ENCODE measurements around the gene NKPD1.
A peak's percentile ranks its signal among the peaks of the same experiment; 100 is the strongest.

The NKPD1 gene

DNA sequence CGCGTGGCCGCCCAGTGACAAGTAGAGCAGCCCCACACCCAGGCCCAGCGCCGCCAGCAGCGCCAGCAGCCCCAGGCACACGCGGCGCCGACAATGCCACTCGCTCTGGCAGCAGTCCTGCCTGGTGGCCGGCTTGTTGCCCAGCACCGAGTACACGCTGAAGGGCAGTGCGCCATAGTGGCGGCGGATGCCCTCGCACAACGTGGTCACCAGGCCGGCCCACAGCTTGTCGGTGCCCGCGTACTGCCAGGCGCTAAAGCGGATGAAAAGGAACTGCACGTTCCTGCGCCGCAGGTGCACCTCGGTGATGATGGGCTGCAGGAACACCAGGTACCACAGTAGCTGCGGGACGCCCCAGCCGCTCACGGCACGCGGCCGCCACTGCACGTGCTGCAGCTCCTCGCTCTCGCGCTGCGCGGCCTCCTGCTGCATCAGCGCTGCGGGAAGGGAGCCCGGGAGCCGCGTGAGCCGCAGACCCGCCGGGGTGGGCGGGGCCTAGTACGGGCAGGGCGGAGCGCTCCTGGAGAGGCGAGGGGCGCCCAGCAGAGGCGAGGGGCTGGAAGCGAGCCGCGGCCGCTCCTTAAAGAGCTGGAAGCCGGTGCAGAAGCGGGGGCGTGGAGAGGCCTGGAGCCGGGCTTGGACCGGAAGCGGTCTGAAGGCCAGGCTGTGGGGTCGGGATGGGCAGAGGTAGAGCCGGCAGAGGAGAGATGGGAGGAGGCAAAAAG, 7.3 kb downstream of the NKPD1 start:
- peak in 1 of 2 donors; percentile 26 for DNase-seq (ENCODE audit: low read depth in 2 of 2)

DNA sequence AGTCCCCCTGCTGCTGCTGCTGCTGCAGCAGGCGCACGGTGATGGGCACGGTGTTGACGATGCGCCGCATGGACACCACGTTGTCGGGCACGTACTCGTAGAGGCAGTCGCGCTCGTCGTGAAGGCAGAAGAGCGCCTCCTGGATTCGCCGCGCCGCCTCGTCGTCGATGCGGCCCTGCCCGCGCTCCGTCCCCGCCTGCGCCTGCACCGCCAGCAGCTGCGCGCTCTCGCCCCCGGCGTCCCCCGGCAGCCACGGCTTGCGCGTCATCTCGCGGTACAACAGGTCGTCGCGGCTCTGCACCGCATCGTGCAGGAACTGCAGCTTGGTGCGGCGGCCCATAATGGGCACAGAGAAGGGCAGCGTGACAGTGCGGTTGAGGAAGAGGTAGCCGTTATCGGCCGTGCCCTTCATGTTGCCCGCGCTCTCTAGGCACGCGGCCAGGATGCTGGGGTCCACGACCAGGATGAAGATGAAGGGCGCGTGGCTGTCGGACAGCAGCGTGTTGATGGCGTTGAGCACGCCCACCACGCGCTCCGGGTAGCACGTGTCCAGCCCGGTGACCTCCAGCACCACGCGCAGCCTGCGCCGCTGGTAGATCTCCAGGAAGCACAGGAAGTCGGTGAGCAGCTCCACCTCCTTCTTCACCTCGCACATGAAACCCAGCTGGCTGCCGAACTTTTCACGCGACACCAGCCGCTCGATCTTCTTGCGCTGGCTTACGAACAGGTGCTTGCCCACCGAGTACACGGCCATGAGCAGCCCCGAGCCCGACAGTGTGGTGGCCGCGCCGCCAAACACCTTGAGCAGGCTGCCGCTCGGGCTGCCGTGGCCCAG, 8.1 kb downstream of the NKPD1 start:
- DNase-seq (ENCODE audit: low read depth in 2 of 2): peak in 1 of 2 donors; percentile 37

DNA sequence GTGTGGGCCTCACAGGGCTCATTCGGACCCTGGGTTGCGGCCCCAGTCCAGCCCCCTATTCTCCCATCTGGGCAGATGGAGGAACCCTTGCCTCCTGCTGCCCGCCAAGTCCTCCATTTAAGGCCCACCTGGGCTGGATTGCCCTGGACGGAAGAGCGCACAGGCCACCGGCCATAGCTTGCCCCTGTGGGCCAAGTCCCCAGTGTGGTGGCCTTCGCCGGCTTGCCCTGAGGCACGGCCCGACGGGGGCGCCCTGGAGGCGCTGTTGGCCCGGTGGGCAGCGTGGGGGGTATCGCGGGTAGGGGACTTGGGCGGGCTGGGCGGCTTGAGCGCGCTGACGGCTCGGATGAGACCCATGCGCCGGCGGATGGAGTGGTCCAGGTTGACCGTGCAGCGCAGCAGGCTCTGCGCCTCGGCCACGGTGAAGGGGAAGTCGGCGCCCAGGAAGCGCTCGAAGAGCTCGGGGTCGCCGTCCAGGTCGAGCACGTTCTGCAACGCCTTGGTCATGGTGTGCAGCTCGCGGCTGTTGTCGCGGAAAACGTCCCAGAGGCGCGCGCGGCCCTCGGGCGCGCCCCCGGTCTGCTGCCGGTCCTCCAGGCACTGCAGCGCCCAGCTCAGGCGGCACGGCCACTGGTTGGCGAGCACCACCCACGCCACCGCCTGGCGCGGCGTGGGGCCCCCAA, 8.8 kb downstream of the NKPD1 start:
- no peak for DNase-seq (ENCODE audit: low read depth in 2 of 2)

DNA sequence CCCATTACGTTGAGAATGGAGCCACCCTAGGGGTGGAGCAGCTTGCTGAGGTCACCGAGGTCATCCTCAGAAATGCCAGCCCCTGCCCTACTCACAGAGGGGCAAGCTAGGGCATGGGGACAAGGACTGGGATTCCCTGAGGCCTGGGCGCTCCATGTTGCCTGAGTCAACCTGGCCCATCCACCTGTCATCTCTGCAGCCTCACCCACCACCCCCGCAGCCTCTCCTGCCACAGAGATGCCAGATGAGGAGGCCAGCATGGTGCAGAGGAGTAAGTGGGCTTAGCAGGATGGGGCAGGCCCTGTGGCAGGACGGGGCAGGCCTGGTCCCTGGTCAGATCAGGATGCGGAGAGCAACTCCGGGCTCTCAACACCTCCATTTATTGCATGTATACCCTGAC, 9.5 kb downstream of the NKPD1 start:
- DNase-seq (ENCODE audit: low read depth in 2 of 2): no peak

DNA sequence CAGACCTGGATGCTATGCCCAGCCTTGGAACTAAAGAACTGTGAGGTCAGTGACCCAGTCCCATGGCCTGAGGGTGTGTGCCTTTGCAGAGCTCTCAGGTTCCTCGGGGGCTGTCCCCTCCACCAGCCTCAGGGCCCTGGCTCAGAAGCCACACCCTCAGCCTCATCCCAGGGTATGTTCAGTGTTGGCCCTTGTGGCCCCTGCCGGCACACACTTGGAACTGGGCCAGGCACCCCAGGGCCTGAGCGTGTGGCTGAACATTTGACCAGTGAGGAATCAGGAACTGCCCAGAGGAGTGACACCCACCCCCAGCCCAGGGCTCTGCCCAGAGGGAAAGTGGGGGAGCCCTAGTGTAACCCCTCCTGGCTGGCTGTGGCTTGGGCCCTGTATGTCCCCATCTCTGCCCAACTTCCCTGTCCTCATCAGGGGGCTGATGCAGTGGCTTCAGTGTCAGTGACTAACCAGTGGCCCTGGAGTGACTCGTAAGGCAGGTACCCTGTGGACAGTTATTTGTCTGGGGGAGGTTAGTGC, 10.0 kb downstream of the NKPD1 start:
- DNase-seq (ENCODE audit: low read depth in 2 of 2): no peak

DNA sequence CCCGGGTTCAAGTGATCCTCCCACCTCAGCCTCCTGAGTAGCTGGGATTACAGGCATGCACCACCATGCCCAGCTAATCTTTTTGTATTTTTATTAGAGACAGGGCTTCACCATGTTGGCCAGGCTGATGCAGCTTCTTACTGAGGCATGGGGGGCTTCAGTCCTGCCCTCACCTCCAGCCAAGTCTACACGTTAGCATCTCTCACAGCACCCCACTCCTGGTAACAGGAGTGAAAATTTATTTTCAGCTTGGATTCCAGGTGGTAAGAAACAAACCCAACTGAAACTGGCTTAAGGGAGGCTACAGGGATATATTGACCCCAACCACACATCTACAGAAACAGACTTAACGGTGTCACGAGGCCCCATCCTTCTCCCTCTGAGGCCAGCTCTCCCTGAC, 10.6 kb downstream of the NKPD1 start:
- DNase-seq (ENCODE audit: low read depth in 2 of 2): no peak

DNA sequence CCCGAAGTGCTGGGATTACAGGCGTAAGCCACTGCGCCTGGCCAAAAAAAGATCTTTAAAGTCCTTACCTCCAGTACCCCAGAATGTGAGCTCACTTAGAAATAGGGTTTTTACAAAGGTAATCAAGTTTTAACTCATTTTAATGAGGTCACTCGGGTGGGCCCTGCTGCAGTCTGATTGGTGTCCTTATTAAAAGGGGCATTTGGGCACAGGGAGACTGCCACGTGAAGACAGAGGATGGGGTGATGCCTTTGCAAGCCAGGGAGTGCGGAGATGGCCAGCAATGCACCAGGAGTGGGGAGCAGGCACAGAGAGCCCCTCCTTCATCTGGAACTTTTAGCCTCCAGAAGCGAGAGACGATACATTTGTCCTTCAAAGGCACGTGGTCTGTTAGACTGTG, 11.7 kb downstream of the NKPD1 start:
- DNase-seq (ENCODE audit: low read depth in 2 of 2): no peak

DNA sequence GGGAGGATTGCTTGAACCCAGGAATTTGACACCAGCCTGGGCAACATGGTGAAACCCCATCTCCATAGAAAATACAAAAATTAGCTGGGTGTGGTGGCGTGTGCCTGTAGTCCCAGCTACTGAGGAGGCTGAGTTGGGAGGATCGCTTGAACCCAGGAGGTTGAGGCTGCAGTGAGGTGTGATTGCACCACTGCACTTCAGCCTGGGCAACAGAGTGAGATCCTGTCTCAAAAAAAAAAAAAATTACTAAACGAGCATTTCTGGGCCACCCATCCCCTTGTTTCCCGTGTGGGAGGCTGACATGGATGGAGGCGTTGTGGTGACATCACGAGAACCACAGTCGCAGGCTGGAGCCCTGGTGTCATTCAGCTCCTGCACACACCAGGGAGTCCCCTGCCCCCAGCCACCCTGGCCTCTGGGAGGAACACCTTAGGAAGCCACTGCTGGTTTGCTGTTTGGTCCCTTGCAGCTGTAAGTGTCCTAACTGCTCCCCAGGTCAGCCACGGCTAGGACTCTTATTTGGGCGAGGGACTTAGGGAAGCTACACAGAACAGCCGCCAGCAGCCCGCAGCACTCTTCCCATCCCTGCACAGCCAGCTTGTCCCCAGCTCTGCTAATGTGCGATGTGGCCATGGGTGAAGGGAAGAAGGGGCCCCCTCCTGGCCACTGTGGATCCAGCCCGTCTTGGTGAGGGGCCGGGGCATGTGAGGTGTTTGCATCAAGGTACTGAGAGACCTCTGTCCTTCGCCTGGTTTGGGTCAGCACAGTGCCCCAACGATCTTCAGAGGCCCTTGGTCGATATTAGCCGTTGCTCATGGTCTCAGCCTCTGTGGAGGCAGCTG, 12.7 kb downstream of the NKPD1 start:
- DNase-seq (ENCODE audit: low read depth in 2 of 2): no peak

DNA sequence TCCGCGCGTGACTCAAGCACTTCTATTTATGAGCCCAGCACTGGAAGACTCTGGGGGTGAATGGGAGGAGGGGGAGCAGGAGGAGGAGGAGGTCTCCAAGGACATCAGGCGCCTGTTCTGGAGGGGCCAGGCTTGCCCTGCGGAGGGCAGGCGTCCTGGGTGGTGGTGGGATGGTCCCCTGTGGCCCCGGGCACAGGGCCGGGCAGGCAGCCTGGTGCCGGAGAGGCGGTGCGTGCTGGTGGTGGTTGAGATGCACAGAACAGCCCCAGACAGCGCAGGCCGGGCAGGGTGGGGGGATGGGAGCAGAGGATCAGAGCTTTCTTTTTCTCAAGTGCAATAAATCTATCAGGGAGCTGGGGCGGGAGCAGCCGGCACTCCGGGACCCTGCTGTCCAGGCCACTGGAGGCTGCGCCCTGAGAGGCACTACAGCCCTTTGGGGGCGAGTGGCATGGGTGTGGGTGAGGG, 14.0 kb downstream of the NKPD1 start:
- DNase-seq (ENCODE audit: low read depth in 2 of 2): no peak

DNA sequence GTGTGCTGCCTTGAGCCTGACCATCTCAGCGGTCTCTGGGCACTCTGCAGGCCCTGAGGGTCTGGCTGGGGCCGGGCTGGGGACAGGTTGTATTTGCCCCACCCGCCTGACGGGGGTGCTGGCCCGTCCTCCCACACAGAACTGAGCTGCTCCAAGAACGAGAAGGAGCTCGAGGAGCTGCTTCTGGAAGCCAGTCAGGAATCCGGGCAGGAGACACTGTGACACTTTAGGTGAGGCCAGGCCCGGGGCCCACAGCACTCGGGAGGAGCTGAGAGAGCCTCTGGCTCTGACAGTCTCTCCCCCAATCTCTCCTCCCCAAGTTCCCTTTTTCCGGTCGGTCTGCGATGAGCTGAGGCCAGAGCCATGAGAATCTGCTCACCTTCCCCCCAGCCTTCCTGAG, 14.5 kb downstream of the NKPD1 start:
- no peak for DNase-seq (ENCODE audit: low read depth in 2 of 2)

DNA sequence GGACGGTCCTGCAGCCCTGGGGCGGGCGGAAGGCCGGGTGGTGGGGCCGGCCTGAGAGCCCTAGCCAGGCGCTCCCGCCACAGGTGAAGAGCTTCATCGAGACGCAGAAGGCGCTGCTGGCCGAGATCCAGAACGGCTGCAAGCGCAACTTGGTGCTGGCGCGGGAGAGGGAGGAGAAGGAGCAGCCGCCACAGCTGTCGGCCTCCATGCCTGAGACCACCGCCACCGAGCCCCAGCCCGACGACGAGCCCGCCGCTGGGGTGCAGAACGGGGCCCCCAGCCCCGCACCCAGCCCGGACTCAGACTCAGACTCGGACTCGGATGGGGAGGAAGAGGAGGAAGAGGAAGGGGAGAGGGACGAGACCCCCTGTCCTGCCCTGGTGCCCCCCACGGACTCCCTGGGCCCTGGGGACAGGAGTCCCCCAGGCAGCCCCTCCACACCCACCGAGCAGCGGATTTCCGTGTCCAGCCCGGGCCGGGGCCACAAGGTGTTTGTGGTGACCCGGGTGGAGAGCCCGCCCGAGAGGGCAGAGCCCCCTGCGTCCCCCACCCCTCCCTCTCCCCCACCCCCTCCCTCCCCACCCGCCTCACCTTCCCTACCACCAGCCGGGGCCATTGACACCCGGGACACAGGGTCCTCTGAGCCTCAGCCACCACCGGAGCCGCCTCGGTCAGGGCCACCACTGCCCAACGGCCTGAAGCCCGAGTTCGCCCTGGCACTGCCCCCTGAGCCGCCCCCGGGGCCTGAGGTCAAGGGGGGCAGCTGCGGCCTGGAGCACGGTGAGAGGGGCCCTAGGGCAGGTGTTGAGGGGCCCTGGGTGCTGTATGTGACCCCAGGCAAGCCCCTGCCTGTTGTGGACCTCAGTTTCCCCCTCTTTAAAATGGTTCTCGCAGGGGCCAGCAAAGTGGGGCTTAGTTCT, 15.3 kb downstream of the NKPD1 start:
- DNase-seq (ENCODE audit: low read depth in 2 of 2): no peak

DNA sequence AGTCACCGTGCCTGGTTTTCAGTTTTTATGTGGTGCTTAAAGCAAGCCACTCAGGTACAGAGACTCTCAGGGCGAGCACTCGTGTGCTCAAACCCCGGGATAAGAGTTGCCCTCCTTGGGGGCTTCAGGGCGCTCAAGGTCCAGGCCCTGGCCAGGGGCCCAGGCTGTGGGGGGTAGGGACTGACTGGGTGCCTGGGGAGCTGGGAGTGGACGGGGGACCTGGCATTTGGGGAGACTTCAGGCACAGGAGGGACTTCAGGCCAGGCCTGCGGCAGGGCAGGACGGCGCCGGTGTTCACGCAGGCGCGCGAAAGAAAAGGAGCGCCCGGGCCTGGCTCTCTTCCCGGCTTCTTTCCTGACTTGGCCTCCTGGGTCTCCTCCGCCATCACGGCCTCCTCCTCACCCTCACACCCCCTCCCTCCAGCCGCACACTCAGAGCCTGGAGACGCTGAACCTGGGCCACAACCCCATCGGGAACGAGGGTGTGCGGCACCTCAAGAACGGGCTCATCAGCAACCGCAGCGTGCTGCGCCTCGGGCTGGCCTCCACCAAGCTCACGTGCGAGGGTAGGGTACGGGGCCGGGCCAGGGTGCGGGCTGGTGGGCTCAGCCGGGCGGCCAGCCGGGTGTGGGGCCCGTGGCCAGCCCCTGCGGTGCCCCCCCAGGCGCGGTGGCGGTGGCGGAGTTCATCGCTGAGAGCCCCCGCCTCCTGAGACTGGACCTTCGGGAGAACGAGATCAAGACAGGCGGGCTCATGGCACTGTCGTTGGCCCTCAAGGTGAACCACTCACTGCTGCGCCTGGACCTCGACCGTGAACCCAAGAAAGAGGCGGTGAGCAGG, 16.1 kb downstream of the NKPD1 start:
- DNase-seq (ENCODE audit: low read depth in 2 of 2): no peak

DNA sequence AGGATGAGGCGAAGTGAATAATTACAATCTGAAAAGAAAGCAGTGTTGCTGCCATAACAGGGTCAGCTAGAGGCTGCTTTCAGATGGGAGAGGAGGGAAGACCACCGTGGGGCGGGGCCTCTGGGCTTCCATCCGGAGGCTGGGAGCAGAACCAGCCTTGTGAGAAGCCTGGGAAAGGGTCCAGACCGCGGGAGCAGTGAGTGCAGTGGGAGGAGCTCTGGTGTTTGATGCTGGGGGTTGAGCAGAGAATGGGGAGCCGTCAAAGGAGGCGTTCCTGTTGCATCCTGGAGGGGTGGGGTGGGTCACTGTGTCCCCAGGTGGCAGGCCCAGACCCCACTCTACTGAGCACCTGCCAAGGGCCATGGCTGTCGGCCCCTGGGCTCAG, 18.1 kb downstream of the NKPD1 start:
- DNase-seq (ENCODE audit: low read depth in 2 of 2): no peak

DNA sequence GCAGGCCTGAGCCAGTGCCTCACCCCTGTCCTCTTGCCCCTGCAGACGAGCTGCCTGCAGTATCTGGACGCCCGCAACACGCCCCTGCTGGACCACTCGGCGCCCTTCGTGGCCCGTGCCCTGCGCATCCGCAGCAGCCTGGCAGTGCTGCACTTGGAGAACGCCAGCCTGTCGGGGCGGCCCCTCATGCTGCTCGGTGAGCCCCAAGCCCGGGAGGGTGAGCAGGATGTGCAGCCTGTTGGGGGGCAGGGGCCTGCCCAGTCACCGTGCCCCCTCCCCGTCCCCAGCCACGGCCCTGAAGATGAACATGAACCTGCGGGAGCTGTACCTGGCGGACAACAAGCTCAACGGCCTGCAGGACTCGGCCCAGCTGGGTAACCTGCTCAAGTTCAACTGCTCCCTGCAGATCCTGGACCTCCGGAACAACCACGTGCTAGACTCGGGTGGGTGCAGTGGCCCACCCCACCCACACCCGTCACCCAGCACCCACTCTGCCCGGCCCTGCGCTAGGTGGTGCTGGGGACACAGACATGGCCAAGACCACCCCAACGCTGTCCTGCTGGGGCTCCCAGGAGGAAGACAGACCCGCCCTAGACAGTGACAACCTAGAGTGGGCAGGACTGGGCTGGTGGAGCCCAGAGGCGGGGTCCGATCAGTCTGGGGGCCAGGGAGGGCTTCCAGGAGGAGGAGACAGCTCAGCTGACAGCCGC, 18.6 kb downstream of the NKPD1 start:
- DNase-seq (ENCODE audit: low read depth in 2 of 2): no peak

DNA sequence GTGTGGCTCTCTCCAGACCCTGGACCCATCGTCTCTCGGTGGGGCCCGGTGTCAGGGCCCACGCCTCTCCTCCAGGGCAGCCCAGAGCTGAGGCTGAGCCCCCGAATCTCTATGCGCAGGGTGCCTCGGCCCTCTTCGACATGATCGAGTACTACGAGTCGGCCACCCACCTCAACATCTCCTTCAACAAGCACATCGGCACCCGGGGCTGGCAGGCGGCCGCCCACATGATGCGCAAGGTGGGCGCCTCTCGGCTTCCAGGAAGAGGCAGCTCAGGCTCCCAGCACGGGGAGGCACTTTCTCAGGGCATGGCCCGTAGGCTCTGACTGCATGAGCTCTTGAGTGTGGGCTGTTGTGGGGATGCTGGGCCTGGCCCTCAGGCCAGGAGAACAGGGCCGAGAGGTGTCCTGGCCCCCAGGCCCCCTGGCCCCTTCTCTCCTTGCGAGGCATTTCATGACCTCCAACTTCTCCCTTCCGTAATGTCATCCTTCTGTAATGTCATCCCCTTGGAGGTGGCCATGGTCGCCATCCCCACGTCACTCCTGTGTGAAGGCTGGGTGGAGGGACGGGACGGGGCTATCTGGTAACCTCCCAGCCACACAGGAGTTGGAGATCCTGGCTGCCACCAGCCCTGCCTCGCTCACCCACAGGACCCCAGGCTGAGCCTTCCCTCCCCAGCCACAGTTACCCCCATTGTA, 19.4 kb downstream of the NKPD1 start:
- DNase-seq (ENCODE audit: low read depth in 2 of 2): no peak

DNA sequence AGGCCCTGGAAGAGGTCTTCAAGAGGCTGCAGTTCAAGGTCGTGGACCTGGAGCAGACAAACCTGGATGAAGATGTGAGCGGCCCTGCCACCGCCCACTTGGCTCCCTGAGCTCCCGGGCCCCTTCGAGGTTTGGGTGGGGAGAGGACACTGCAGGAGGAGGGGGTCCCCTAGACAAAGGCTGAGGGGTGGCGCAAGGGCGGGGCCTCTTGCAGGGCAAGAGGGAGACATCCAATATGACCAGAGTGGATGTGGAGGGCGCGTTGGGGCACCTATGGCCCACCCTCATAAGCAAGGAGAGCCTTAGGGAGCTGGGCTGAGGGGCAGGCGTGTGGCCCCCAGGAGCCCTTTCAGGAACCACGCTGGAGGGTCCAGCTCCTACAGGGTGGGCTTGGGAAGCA, 20.2 kb downstream of the NKPD1 start:
- DNase-seq (ENCODE audit: low read depth in 2 of 2): no peak

DNA sequence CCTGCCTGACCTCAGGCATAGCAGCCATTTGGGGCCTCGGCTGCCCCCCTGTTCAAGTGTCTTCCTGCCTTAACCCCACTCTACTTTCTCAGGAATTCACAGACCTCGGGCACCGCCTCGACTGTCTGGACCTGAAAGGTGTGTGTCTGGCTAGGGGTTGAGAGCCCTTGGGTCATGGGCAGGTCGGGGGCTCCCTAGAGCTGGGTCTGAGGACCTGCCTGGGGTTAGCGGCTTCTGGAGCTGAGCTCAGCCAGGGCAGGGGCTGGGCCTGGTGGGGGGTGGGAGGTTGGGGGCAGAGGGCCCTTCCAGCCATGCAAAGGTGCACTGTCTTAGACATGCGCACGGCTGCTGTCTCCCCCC, 20.7 kb downstream of the NKPD1 start:
- DNase-seq (ENCODE audit: low read depth in 2 of 2): no peak
